ENCODE results near the gene LUC7L. TPM values are rescaled to one million over a fixed set of nuclear protein-coding genes. Genes with fewer than 3 reads are reported as not detected.

Gene LUC7L
- total and polyA plus RNA-seq, 10 of the 15 experiments (the other 5 are each of a cell fraction or from before 2014, with no cell fraction given): 2.3 to 59.6 (median 44.1) TPM

GRCh38 chr16:143047-143446, 86.2 kb downstream of the LUC7L start (continued):
- TF ChIP-seq HDAC2 (IDR thresholded peaks at IDR 0.05): no peak
- TF ChIP-seq RAD21 (IDR thresholded peaks at IDR 0.05; ENCODE audit: insufficient read depth, low read depth, low read length): no peak
- TF ChIP-seq, protein P1, sequence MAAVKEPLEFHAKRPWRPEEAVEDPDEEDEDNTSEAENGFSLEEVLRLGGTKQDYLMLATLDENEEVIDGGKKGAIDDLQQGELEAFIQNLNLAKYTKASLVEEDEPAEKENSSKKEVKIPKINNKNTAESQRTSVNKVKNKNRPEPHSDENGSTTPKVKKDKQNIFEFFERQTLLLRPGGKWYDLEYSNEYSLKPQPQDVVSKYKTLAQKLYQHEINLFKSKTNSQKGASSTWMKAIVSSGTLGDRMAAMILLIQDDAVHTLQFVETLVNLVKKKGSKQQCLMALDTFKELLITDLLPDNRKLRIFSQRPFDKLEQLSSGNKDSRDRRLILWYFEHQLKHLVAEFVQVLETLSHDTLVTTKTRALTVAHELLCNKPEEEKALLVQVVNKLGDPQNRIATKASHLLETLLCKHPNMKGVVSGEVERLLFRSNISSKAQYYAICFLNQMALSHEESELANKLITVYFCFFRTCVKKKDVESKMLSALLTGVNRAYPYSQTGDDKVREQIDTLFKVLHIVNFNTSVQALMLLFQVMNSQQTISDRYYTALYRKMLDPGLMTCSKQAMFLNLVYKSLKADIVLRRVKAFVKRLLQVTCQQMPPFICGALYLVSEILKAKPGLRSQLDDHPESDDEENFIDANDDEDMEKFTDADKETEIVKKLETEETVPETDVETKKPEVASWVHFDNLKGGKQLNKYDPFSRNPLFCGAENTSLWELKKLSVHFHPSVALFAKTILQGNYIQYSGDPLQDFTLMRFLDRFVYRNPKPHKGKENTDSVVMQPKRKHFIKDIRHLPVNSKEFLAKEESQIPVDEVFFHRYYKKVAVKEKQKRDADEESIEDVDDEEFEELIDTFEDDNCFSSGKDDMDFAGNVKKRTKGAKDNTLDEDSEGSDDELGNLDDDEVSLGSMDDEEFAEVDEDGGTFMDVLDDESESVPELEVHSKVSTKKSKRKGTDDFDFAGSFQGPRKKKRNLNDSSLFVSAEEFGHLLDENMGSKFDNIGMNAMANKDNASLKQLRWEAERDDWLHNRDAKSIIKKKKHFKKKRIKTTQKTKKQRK (IDR thresholded peaks at IDR 0.05; ENCODE audit: low read depth, low read length): no peak
- no peak for TF ChIP-seq RELA (IDR thresholded peaks at IDR 0.05; ENCODE audit: borderline replicate concordance, partially characterized antibody)
- no peak for TF ChIP-seq ZBTB40 (IDR thresholded peaks at IDR 0.05; ENCODE audit: borderline replicate concordance)
- TF ChIP-seq TAF1 (IDR thresholded peaks at IDR 0.05; ENCODE audit: borderline replicate concordance, low read depth, low read length): no peak
- no peak for TF ChIP-seq ETV6 (conservative IDR thresholded peaks at IDR 0.05 in 1 of 2, IDR thresholded peaks at IDR 0.05 in 1 of 2; ENCODE audit: borderline replicate concordance in 1 of 2, low read depth in 1 of 2)
- TF ChIP-seq CREM (IDR thresholded peaks at IDR 0.05; ENCODE audit: low read depth): no peak
- TF ChIP-seq, protein P2, sequence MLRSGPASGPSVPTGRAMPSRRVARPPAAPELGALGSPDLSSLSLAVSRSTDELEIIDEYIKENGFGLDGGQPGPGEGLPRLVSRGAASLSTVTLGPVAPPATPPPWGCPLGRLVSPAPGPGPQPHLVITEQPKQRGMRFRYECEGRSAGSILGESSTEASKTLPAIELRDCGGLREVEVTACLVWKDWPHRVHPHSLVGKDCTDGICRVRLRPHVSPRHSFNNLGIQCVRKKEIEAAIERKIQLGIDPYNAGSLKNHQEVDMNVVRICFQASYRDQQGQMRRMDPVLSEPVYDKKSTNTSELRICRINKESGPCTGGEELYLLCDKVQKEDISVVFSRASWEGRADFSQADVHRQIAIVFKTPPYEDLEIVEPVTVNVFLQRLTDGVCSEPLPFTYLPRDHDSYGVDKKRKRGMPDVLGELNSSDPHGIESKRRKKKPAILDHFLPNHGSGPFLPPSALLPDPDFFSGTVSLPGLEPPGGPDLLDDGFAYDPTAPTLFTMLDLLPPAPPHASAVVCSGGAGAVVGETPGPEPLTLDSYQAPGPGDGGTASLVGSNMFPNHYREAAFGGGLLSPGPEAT (IDR thresholded peaks at IDR 0.05; ENCODE audit: low read depth): no peak
